IPS-NIHi7 (cell line): ENCODE measurements around the gene UGT1A1.

ENCODE experiments used
- DNase-seq: peaks from one replicate; pipeline ENCODE4 v3.0.0; 2012; ENCODE audit warnings: mixed read lengths; ENCODE audit errors: extremely low spot score

The UGT1A1 gene

DNA sequence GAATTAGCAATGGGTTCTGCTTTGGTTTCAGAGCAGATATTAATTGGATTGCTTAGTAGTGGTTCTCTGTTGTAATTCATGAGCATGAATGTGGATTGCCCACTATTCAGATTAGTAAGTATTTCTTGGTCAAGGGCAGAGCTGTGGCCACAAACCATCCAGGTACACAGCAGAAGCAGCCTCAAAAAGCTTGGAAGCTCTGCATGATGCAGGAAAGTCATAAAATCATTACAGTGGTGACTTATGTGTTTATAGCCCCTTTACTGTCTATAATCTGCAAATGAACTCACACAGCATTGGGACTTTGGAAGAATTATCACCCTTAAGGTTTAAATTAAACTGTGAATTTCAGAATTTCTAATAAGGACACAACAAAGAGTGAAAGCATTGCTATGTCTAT is 1.9 kb upstream of the UGT1A1 start:
- no peak for DNase-seq

DNA sequence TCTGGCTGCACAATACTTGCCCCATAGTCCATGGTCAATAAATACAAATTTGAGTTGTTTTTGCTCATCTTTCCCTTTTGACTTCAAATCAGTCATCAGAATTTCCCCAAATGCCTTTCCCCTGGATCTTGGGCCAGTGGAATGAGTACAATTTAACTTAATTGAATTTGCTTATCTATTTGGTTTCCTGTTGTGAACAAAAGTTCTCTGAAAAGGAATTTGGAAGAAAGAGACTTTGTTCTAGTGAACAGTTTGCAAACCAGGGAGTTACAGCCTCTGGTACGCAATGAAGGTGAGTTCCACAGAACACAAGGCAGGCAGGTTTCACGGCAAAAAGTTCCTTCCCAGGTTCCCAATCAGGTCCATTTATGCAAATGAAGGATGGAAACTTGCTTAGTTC is 1.2 kb upstream of the UGT1A1 start:
- no peak for DNase-seq

GRCh38 chr2:233761040-233761769 is 1.1 kb downstream of the UGT1A1 start:
- DNase-seq: no peak

DNA sequence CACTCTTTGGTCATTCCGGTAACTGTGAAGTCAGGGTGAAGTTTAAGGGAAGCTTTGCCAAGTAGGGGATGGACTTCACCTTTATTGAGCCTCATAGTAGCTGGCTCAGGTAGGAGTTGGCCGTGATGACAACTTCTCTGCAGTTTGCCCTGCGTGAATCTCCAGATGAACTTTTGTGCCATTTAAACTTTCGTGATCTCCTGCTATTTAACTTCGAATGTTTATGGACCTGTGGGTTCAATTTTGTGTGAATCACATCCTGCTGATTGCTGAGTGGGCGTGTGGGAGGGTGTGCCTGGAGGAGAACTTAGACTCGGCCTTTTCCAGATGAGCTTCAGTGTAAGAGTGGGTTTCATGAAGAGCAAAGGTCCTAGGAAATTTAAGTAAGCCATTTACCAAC is 4.2 kb downstream of the UGT1A1 start:
- no peak for DNase-seq

DNA sequence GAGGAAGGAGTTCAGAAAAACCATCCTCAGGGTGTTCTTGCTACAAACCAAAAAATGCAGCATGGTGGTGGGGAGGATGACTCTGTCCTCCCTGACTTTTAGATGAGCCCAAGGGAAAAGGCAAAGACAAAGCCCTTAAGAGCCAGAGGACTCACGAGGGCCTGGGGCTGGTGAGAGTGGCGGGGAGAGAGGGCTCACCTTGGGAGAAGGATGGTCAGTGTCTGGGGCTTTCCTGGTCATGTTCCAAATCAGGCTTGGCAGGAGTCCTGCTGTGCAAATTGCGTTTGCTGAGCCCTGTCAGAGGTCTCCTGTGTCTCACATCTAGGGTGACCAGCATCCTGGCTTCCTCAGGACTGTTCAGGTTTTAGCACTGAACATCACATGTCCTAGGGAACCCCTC is 4.7 kb downstream of the UGT1A1 start:
- no peak for DNase-seq

GRCh38 chr2:233766416-233766815 is 6.3 kb downstream of the UGT1A1 start:
- DNase-seq: no peak

- no peak for DNase-seq
These were observed 8.0 kb downstream of the UGT1A1 start for GRCh38 chr2:233768076-233768475.

DNA sequence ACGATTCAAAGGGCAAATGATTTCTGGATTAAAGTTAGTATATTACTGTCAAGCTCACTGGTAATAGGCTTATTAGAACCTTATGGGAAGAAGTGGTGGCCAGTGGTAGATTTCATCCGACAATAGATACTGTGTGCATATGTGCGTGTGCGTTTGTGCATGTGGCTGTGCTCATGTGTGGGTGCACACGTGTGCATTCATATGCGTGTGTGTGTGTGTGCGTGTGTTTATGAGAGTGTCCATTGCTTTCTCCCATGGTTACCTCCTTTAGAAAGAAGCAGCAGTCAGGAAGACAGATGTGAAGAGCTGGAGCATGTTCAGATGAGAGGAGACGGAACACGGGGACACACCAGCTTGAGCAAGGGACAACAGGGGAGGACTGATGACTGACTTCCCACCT is 9.2 kb downstream of the UGT1A1 start:
- no peak for DNase-seq

DNA sequence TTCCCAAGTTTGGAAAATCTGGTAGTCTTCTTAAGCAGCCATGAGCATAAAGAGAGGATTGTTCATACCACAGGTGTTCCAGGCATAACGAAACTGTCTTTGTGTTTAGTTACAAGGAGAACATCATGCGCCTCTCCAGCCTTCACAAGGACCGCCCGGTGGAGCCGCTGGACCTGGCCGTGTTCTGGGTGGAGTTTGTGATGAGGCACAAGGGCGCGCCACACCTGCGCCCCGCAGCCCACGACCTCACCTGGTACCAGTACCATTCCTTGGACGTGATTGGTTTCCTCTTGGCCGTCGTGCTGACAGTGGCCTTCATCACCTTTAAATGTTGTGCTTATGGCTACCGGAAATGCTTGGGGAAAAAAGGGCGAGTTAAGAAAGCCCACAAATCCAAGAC is 12.1 kb downstream of the UGT1A1 start:
- no peak for DNase-seq

DNA sequence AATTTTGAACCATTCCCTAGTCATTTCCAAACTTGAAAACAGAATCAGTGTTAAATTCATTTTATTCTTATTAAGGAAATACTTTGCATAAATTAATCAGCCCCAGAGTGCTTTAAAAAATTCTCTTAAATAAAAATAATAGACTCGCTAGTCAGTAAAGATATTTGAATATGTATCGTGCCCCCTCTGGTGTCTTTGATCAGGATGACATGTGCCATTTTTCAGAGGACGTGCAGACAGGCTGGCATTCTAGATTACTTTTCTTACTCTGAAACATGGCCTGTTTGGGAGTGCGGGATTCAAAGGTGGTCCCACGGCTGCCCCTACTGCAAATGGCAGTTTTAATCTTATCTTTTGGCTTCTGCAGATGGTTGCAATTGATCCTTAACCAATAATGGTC is 12.5 kb downstream of the UGT1A1 start:
- DNase-seq: no peak

- no peak for DNase-seq
These were observed 13.8 kb downstream of the UGT1A1 start for GRCh38 chr2:233773854-233774253.

- DNase-seq: no peak
These were observed 15.3 kb downstream of the UGT1A1 start for GRCh38 chr2:233775414-233775813.

DNA sequence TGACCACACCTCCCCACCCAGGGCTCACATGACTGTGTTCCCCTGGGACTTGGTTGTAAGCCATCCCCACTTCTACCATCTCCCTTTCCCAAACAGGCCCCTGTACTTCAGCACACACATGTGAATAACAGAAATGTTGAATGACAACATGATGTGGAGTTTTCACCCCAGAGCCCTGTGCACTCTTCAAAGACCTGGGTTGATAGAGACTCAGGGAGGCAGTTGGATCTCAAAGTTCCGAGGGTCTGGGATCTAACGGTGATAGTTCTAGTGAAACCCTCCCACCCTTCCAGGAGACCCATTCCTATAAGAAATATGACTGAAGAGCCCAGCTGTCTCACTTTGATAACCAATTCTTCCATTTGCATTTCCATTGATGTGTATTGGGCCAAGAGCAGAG is 18.0 kb downstream of the UGT1A1 start, which contains the start of gene MROH2A:
Gene MROH2A, plus strand, starts transcription at position 301 of the 400 bp plus-strand sequence. CDS start 1,029 bp downstream, outside the sequence.
- DNase-seq: no peak

DNA sequence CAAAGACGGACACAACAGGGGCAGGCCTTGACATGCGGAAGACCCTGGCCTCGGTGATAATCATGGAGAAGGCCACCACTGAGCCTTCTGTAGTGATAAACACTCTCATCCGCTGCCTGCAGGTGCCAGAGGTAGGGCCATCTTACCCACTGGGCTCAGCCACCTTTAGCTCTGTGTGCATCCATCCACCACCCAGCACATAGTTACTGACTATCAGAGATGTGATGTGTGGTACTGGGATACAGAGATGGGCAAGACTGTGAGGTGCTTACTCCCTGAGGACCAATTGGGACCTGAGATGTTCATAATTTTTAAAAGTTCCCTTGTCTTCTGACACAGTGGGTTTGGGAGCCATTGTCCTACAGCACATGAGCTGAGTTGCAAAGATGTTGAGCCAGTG is 19.7 kb downstream of the UGT1A1 start:
- no peak for DNase-seq

DNA sequence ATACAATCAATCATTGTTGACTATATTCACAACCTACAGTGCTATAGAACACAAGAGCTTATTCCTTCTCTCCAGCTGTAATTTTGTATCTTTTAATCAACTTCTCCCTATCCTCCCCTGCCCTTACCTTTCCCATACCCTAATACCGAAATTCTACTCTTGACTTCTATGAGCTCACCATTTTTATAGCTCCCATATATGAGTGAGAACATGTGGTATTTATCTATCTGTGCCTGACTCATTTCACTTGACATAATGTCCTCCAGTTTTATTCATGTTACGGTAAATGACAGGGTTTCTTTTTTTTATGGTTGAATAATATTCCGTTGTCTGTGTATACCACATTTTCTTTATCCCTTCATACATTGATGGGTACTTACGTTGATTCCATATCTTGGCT is 20.7 kb downstream of the UGT1A1 start:
- no peak for DNase-seq

- DNase-seq: no peak
These were observed 29.5 kb downstream of the UGT1A1 start for GRCh38 chr2:233789554-233789953.

- no peak for DNase-seq
These were observed 31.2 kb downstream of the UGT1A1 start for GRCh38 chr2:233791151-233791882.

GRCh38 chr2:233791883-233792329 is 31.8 kb downstream of the UGT1A1 start:
- DNase-seq: no peak

DNA sequence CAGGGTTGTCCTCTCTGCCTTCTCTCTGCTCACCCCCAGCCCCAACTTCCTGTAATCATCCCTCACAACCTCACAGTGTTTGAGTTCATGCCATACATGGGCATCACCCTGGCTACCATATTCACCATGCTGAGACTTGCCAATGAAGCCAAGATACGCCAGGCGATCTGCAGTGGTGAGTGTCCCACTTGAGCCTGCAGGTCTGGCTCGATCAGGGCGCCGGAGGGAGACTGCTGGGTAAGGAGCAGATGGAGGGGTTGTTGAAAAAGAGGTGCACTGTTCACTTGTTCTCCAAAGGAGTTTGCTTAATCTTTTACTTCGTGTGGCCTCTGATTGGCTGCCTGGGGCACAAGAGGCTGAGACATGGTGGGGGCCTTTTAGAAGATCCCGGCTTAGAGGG is 32.6 kb downstream of the UGT1A1 start:
- DNase-seq: no peak

DNA sequence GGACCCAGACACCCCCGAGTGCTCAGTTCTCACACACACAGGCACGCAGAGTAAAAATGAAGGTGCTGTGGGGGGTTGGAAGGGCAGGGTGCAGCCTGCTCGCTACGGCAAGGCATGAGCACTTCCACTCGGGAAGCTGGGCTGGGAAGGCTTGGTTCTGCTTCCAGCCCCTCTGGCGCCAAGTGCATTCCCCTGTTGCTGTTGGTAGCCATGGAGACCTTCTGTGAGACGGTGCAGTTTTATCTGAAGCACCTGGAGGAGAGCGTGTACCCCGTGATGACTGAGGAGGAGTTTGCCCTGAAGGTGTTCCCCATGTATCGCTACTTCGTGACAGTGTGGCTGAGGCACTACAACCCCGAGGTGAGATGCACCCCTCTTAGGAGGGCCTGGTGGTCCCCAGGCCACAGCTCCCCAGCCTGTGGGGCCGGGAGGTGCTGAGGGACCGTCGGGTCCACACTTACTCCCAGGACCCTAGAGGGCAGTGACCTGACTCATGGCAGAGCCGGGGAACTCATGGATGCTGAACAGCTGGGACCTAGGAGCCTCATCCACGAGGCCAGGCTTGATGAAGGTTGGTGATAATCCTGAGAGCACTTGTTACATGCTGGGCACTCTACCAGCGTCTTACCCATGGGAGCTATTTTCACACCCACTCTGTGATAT is 33.5 kb downstream of the UGT1A1 start:
- no peak for DNase-seq

DNA sequence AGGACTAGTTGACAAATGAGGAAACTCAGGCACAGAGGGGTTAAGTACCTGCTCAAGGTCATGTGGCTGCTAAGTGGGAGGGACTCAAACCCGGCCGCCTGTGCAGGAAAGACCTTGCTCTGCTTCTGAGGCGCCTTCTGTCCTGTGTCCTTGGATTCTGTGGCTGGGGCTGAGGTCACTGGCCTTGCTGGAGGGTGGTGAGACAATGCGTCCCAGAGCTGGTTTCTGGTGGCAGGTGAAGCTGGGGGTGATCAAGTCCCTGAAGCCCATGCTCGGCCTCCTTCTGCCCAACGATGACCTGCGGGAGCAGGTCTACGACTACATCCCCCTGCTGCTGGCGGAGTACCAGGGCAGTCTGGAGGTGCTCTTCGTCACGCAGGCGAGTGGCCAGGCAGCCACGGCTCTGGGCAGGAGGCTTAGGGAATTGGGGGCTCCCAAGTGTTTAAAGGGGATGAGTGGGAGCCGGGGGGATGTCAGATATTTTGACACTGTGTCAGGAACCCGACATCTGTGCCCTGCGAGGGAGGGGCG is 34.1 kb downstream of the UGT1A1 start:
- no peak for DNase-seq

- no peak for DNase-seq
These were observed 35.7 kb downstream of the UGT1A1 start for GRCh38 chr2:233795735-233796171.
